HepG2 (cell line): ENCODE data around the gene HES1. TPM values are rescaled to one million over a fixed set of nuclear protein-coding genes. Genes with fewer than 3 reads are reported as not detected.

Experiments
- ARNT2 ChIP-seq: sonication (generic); formaldehyde crosslinking; IDR thresholded peaks from 2 replicates; pipeline ENCODE4 v1.8.0; 2022; ENCODE audit warnings: mild to moderate bottlenecking, low read depth, missing genetic modification reagents, moderate library complexity
- MAFF ChIP-seq: IDR thresholded peaks from 2 replicates; pipeline ENCODE4 v1.6.1; 2011; ENCODE audit warnings: low read depth, low read length, improper control_type of control experiment
- MIXL1 ChIP-seq: IDR thresholded peaks from 2 replicates; pipeline ENCODE4 v1.6.1; 2016
- NR3C1 ChIP-seq: sonication (generic); formaldehyde crosslinking; IDR thresholded peaks from 2 replicates; pipeline ENCODE4 v1.4.0; 2020; ENCODE audit warnings: missing genetic modification reagents
- SOX6 ChIP-seq, 2 experiments: fragments of 450-650 bp in 1 of 2; sonication (generic) in 1 of 2; formaldehyde crosslinking in 1 of 2; IDR thresholded peaks; 2 replicates each; pipeline versions ENCODE4 v1.4.0 to v1.6.1; 2017 to 2020; ENCODE audit warnings: antibody characterized with exemption in 1 of 2, mild to moderate bottlenecking in 1 of 2, missing genetic modification reagents in 1 of 2
- YEATS2 ChIP-seq: sonication (generic); formaldehyde crosslinking; IDR thresholded peaks from 2 replicates; pipeline ENCODE4 v1.4.0; 2020; ENCODE audit warnings: missing genetic modification reagents, borderline replicate concordance
- ZFP37 ChIP-seq: sonication (generic); formaldehyde crosslinking; IDR thresholded peaks from 2 replicates; pipeline ENCODE4 v1.4.0; 2020; ENCODE audit warnings: missing genetic modification reagents, borderline replicate concordance
- ZMYM3 ChIP-seq: sonication (generic); formaldehyde crosslinking; IDR thresholded peaks from 2 replicates; pipeline ENCODE4 v1.5.1; 2020; ENCODE audit warnings: mild to moderate bottlenecking, missing genetic modification reagents
- ZMYM4 ChIP-seq: sonication (generic); formaldehyde crosslinking; IDR thresholded peaks from 2 replicates; pipeline ENCODE4 v1.8.1; 2023; ENCODE audit warnings: mild to moderate bottlenecking, missing genetic modification reagents
- ZNF567 ChIP-seq: sonication (generic); formaldehyde crosslinking; IDR thresholded peaks from 2 replicates; pipeline ENCODE4 v1.8.1; 2023; ENCODE audit warnings: mild to moderate bottlenecking, missing genetic modification reagents, borderline replicate concordance
- ZNF790 ChIP-seq: sonication (generic); formaldehyde crosslinking; IDR thresholded peaks from 2 replicates; pipeline ENCODE4 v1.8.0; 2022; ENCODE audit warnings: missing genetic modification reagents, mild to moderate bottlenecking, borderline replicate concordance
- polyA plus RNA-seq, 8 experiments: library from polyadenylated mRNA; depleted of rRNA in 3 of 8; stranded (reverse) in 7 of 8; unstranded in 1 of 8; fragments of >200 nt; fragmentation: Illumina TruSeq in 4 of 8; extraction: Trizol in 4 of 8; gene quantifications; 2 replicates each; pipeline versions ENCODE4 v1.2.1 to v1.2.3, GENCODE V29; 2011 to 2016; ENCODE audit warnings: low read depth in 4 of 8, missing spikeins in 1 of 8, mixed read lengths in 1 of 8; ENCODE audit not compliant: insufficient read depth in 1 of 8
- total RNA-seq, 5 experiments: library from RNA; depleted of rRNA; stranded (reverse); fragments of >200 nt; fragmentation: Illumina TruSeq; extraction: Trizol; gene quantifications; 2 replicates each; pipeline ENCODE4 v1.2.3, GENCODE V29; 2016; ENCODE audit warnings: low read depth in 1 of 5
- TF ChIP-seq, protein P1 (sequence below): sonication (generic); formaldehyde crosslinking; IDR thresholded peaks from 2 replicates; pipeline ENCODE4 v1.5.0; 2020; ENCODE audit warnings: mild to moderate bottlenecking, missing genetic modification reagents, borderline replicate concordance
- TF ChIP-seq, protein P2 (sequence below): sonication (generic); formaldehyde crosslinking; IDR thresholded peaks from 2 replicates; pipeline ENCODE4 v1.5.0; 2020; ENCODE audit warnings: mild to moderate bottlenecking, low read depth, missing genetic modification reagents, borderline replicate concordance
- TF ChIP-seq, protein P3 (sequence below): sonication (generic); formaldehyde crosslinking; IDR thresholded peaks from 2 replicates; pipeline ENCODE4 v1.8.0; 2022; ENCODE audit warnings: mild to moderate bottlenecking, missing genetic modification reagents; ENCODE audit not compliant: insufficient replicate concordance
- TF ChIP-seq, protein P4 (sequence below): sonication (generic); formaldehyde crosslinking; IDR thresholded peaks from 2 replicates; pipeline ENCODE4 v1.9.0; 2021; ENCODE audit warnings: mild to moderate bottlenecking, missing genetic modification reagents

HES1 gene
- total and polyA plus RNA-seq, 2 of the 13 experiments (the other 11 are each of a cell fraction or from before 2014, with no cell fraction given): 15.4 to 19.8 TPM

DNA sequence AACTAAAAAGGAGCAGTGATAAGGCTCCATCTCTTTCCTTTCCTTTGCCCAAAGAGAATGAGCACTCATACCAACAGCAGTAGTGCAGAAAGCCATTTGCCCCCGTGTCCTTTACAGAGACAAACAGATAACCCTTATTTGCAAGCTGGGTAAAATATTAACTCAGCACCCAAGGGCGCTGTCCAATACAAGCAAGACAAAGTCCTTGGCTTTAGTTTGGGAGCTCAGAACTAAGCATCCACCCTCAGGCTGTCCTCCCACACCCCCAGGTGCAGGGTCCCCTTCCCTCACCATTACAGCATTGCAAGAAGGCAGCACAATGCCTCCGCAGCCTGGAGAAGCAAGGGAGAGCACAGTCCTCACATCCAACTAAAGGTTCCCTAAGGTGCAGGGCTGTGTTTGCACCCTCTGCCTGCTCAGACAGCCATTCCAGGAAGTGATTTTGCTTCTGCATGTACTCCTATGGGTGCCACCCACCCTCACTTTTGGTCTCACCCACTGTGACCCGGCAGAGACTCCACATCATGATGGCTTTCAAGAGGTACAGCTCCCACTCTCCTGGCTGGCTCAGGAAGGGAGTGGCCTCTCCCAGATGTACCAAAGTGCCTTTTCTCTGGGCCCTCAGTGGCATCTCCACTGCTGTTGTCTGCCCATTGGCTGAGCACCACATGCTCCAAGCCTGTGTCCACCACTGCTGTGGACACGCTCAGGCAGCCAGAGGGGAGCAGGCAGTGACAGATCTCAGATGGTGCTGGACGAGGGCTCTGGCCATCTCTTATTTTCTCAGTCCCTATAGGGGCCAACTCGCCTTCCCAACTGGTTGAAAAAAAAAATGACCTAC, 34.1 kb upstream of the HES1 start (continued):
- TF ChIP-seq ZFP37 (CRISPR knock-in tag) (no peak), MIXL1 (CRISPR knock-in tag) (peak; percentile 82), ZMYM3 (peak; percentile 25; the same call in 1 of the 2 replicates), YEATS2 (CRISPR knock-in tag) (peak; percentile 31; the same call in 1 of the 2 replicates), ZNF567 (CRISPR knock-in tag) (peak; percentile 54; the same call in 1 of the 2 replicates), ARNT2 (CRISPR knock-in tag) (peak; percentile 71; the same call in 1 of the 2 replicates), SOX6 (IDR thresholded peaks at IDR 0.05) (no peak), SOX6 (CRISPR knock-in tag; IDR thresholded peaks at IDR 0.05) (peak; percentile 70), ZMYM4 (CRISPR knock-in tag) (no peak; the same call in 1 of the 2 replicates), NR3C1 (no peak), ZNF790 (no peak), MAFF (peak; percentile 52)
- TF ChIP-seq, protein P1, sequence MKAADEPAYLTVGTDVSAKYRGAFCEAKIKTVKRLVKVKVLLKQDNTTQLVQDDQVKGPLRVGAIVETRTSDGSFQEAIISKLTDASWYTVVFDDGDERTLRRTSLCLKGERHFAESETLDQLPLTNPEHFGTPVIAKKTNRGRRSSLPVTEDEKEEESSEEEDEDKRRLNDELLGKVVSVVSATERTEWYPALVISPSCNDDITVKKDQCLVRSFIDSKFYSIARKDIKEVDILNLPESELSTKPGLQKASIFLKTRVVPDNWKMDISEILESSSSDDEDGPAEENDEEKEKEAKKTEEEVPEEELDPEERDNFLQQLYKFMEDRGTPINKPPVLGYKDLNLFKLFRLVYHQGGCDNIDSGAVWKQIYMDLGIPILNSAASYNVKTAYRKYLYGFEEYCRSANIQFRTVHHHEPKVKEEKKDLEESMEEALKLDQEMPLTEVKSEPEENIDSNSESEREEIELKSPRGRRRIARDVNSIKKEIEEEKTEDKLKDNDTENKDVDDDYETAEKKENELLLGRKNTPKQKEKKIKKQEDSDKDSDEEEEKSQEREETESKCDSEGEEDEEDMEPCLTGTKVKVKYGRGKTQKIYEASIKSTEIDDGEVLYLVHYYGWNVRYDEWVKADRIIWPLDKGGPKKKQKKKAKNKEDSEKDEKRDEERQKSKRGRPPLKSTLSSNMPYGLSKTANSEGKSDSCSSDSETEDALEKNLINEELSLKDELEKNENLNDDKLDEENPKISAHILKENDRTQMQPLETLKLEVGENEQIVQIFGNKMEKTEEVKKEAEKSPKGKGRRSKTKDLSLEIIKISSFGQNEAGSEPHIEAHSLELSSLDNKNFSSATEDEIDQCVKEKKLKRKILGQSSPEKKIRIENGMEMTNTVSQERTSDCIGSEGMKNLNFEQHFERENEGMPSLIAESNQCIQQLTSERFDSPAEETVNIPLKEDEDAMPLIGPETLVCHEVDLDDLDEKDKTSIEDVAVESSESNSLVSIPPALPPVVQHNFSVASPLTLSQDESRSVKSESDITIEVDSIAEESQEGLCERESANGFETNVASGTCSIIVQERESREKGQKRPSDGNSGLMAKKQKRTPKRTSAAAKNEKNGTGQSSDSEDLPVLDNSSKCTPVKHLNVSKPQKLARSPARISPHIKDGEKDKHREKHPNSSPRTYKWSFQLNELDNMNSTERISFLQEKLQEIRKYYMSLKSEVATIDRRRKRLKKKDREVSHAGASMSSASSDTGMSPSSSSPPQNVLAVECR: no peak; the same call in 1 of the 2 replicates
- TF ChIP-seq, protein P2, sequence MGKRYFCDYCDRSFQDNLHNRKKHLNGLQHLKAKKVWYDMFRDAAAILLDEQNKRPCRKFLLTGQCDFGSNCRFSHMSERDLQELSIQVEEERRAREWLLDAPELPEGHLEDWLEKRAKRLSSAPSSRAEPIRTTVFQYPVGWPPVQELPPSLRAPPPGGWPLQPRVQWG (CRISPR knock-in tag): no peak
- TF ChIP-seq, protein P3, sequence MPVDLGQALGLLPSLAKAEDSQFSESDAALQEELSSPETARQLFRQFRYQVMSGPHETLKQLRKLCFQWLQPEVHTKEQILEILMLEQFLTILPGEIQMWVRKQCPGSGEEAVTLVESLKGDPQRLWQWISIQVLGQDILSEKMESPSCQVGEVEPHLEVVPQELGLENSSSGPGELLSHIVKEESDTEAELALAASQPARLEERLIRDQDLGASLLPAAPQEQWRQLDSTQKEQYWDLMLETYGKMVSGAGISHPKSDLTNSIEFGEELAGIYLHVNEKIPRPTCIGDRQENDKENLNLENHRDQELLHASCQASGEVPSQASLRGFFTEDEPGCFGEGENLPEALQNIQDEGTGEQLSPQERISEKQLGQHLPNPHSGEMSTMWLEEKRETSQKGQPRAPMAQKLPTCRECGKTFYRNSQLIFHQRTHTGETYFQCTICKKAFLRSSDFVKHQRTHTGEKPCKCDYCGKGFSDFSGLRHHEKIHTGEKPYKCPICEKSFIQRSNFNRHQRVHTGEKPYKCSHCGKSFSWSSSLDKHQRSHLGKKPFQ (CRISPR knock-in tag): no peak
- TF ChIP-seq, protein P4, sequence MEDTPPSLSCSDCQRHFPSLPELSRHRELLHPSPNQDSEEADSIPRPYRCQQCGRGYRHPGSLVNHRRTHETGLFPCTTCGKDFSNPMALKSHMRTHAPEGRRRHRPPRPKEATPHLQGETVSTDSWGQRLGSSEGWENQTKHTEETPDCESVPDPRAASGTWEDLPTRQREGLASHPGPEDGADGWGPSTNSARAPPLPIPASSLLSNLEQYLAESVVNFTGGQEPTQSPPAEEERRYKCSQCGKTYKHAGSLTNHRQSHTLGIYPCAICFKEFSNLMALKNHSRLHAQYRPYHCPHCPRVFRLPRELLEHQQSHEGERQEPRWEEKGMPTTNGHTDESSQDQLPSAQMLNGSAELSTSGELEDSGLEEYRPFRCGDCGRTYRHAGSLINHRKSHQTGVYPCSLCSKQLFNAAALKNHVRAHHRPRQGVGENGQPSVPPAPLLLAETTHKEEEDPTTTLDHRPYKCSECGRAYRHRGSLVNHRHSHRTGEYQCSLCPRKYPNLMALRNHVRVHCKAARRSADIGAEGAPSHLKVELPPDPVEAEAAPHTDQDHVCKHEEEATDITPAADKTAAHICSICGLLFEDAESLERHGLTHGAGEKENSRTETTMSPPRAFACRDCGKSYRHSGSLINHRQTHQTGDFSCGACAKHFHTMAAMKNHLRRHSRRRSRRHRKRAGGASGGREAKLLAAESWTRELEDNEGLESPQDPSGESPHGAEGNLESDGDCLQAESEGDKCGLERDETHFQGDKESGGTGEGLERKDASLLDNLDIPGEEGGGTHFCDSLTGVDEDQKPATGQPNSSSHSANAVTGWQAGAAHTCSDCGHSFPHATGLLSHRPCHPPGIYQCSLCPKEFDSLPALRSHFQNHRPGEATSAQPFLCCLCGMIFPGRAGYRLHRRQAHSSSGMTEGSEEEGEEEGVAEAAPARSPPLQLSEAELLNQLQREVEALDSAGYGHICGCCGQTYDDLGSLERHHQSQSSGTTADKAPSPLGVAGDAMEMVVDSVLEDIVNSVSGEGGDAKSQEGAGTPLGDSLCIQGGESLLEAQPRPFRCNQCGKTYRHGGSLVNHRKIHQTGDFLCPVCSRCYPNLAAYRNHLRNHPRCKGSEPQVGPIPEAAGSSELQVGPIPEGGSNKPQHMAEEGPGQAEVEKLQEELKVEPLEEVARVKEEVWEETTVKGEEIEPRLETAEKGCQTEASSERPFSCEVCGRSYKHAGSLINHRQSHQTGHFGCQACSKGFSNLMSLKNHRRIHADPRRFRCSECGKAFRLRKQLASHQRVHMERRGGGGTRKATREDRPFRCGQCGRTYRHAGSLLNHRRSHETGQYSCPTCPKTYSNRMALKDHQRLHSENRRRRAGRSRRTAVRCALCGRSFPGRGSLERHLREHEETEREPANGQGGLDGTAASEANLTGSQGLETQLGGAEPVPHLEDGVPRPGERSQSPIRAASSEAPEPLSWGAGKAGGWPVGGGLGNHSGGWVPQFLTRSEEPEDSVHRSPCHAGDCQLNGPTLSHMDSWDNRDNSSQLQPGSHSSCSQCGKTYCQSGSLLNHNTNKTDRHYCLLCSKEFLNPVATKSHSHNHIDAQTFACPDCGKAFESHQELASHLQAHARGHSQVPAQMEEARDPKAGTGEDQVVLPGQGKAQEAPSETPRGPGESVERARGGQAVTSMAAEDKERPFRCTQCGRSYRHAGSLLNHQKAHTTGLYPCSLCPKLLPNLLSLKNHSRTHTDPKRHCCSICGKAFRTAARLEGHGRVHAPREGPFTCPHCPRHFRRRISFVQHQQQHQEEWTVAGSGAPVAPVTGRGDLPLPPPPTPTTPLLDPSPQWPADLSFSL (CRISPR knock-in tag): no peak
